Loucy (cell line): ENCODE data around the gene FAM177A1.
"Not testable (repeated sequence)": the region's sequence is repeated elsewhere in the genome, so short reads cannot be mapped to it uniquely, and the experiment has no call there.

ENCODE experiments used
- H2AFZ ChIP-seq: fragments of 200-600 bp; sonication (generic); 2 replicates; pipeline ENCODE4 v1.6.0; 2016; ENCODE audit warnings: antibody characterized with exemption, mild to moderate bottlenecking, low read length, moderate library complexity
- H3F3A ChIP-seq: fragments of 200-600 bp; 2 replicates; pipeline ENCODE4 v1.6.0; 2016; ENCODE audit warnings: antibody characterized with exemption, low read depth, mild to moderate bottlenecking
- H3K27me3 ChIP-seq: fragments of 200-600 bp; sonication (generic); 2 replicates; pipeline ENCODE4 v1.6.1; 2014; ENCODE audit warnings: low read length, mild to moderate bottlenecking; ENCODE audit not compliant: insufficient read depth, poor library complexity, severe bottlenecking
- H3K36me3 ChIP-seq: fragments of 200-600 bp; sonication (generic); 2 replicates; pipeline ENCODE4 v1.6.1; 2016; ENCODE audit warnings: low read length; ENCODE audit not compliant: insufficient read depth
- H3K4me1 ChIP-seq: fragments of 200-600 bp; sonication (generic); 2 replicates; pipeline ENCODE4 v1.5.1; 2014; ENCODE audit warnings: low read length, mild to moderate bottlenecking; ENCODE audit not compliant: insufficient read depth, poor library complexity, severe bottlenecking
- H3K4me2 ChIP-seq: fragments of 200-600 bp; sonication (generic); 2 replicates; pipeline ENCODE4 v1.6.0; 2014; ENCODE audit warnings: antibody characterized with exemption, low read length, low read depth, mild to moderate bottlenecking; ENCODE audit not compliant: poor library complexity, severe bottlenecking
- H3K4me3 ChIP-seq: fragments of 200-600 bp; sonication (generic); 2 replicates; pipeline ENCODE4 v1.5.1; 2014; ENCODE audit warnings: low read length, mild to moderate bottlenecking, mixed read lengths; ENCODE audit not compliant: poor library complexity, severe bottlenecking
- H3K79me2 ChIP-seq: fragments of 200-600 bp; sonication (generic); 2 replicates; pipeline ENCODE4 v1.6.1; 2014; ENCODE audit warnings: low read length; ENCODE audit not compliant: insufficient read depth
- H3K9ac ChIP-seq: fragments of 200-600 bp; sonication (generic); 2 replicates; pipeline ENCODE4 v1.6.0; 2014; ENCODE audit warnings: mild to moderate bottlenecking, low read depth, low read length, moderate library complexity; ENCODE audit not compliant: poor library complexity, severe bottlenecking
- H3K9me2 ChIP-seq: fragments of 200-600 bp; sonication (generic); replicated peaks from 2 replicates; pipeline ENCODE4 v1.6.1; 2016; ENCODE audit warnings: low read depth, low read length, mixed read lengths
- H3K9me3 ChIP-seq: fragments of 200-600 bp; sonication (generic); 2 replicates; pipeline ENCODE4 v1.6.1; 2014; ENCODE audit warnings: mild to moderate bottlenecking, antibody characterized with exemption, low read length, low read depth; ENCODE audit not compliant: insufficient read depth
- H4K20me1 ChIP-seq: fragments of 200-600 bp; sonication (generic); 2 replicates; pipeline ENCODE4 v1.6.0; 2014; ENCODE audit warnings: antibody characterized with exemption, low read length, mild to moderate bottlenecking; ENCODE audit not compliant: insufficient read depth, poor library complexity, severe bottlenecking
- CTCF ChIP-seq: fragments of 200-600 bp; sonication (generic); conservative IDR thresholded peaks from 2 replicates; pipeline ENCODE4 v1.5.1; 2014; ENCODE audit warnings: mild to moderate bottlenecking, antibody characterized with exemption, low read length
- EZH2phosphoT487 ChIP-seq: fragments of 200-600 bp; IDR thresholded peaks from 2 replicates; pipeline ENCODE4 v1.6.1; 2018; ENCODE audit warnings: antibody characterized with exemption, mild to moderate bottlenecking, moderate library complexity, borderline replicate concordance

FAM177A1 gene

GRCh38 chr14:35034440-35034833 is 11.6 kb upstream of the FAM177A1 start:
- H3K36me3 ChIP-seq = peaks cover 18% of the 10 kb centered on the region; the same call in 1 of the 2 replicates
- H4K20me1 ChIP-seq = no peaks in the 10 kb centered on the region
- H3K27me3 ChIP-seq = no peaks in the 10 kb centered on the region
- TF ChIP-seq EZH2phosphoT487 = no peak
- TF ChIP-seq CTCF = no peak
- no peak overlapping the region for H3K4me2 ChIP-seq
- no peaks in the 10 kb centered on the region for H3K9me2 ChIP-seq
- no peak overlapping the region for H3K9ac ChIP-seq
- no peak overlapping the region for H2AFZ ChIP-seq
- H3K4me3 ChIP-seq = no peak overlapping the region
- no peaks in the 10 kb centered on the region for H3F3A ChIP-seq
- peaks cover 10% of the 10 kb centered on the region; the same call in 1 of the 2 replicates for H3K9me3 ChIP-seq
- H3K79me2 ChIP-seq = no peaks in the 10 kb centered on the region
- H3K4me1 ChIP-seq = no peaks in the 10 kb centered on the region

GRCh38 chr14:35034944-35035554 is 11.0 kb upstream of the FAM177A1 start:
- H3K4me3 ChIP-seq, H3K79me2 ChIP-seq: not testable (repeated sequence)
- H3K9me3 ChIP-seq = peaks cover 10% of the 10 kb centered on the region; the same call in 1 of the 2 replicates

GRCh38 chr14:35038312-35038711 is 7.8 kb upstream of the FAM177A1 start:
- not testable (repeated sequence) for H4K20me1 ChIP-seq, H3K9me2 ChIP-seq, H3K4me3 ChIP-seq, H3F3A ChIP-seq, H3K4me1 ChIP-seq, H3K79me2 ChIP-seq, H2AFZ ChIP-seq, H3K4me2 ChIP-seq, H3K36me3 ChIP-seq, H3K27me3 ChIP-seq, H3K9ac ChIP-seq, H3K9me3 ChIP-seq

More at GRCh38 chr14:35034944-35035554, 11.0 kb upstream of the FAM177A1 start:
- H3K36me3 ChIP-seq = peaks cover 14% of the 10 kb centered on the region; the same call in 1 of the 2 replicates
- H3K9me2 ChIP-seq, H3K9ac ChIP-seq, H4K20me1 ChIP-seq, H3K27me3 ChIP-seq, H3K4me1 ChIP-seq, H2AFZ ChIP-seq, H3F3A ChIP-seq, H3K4me2 ChIP-seq: not testable (repeated sequence)

GRCh38 chr14:35042632-35043031 is 3.4 kb upstream of the FAM177A1 start:
- Histone ChIP-seq H3K9me2 (no peaks in the 10 kb centered on the region), H3K79me2 (peaks cover 9% of the 10 kb centered on the region; the same call in 1 of the 2 replicates), H3K9me3 (no peaks in the 10 kb centered on the region), H3K36me3 (no peaks in the 10 kb centered on the region), H2AFZ (no peak overlapping the region), H3F3A (peaks cover 2% of the 10 kb centered on the region; the same call in 1 of the 2 replicates), H3K4me1 (peaks cover 15% of the 10 kb centered on the region), H3K9ac (no peak overlapping the region), H3K4me3 (no peak overlapping the region), H4K20me1 (peaks cover 6% of the 10 kb centered on the region), H3K27me3 (no peaks in the 10 kb centered on the region), H3K4me2 (no peak overlapping the region)
- TF ChIP-seq CTCF = no peak
- TF ChIP-seq EZH2phosphoT487 = no peak
